GM12878 (cell line): ENCODE data around the gene EIF2D. TPM values are rescaled to one million over a fixed set of nuclear protein-coding genes. Genes with fewer than 3 reads are reported as not detected.

ENCODE experiments used
- ATAC-seq: fragments of 200-7000 bp; cut with Tn5 transposase; 3 replicates; pipeline ENCODE4 v1.9.1; 2020; ENCODE audit warnings: mild to moderate bottlenecking, moderate library complexity
- BruUV-seq: library from RNA; stranded (reverse); fragments of 400-500 nt; replicated peaks from 2 replicates; lab custom pipeline; 2021; lab: Mats Ljungman, UMichigan
- CTCF ChIA-PET: fragments of 300-600 bp; sonication (Branson Sonifier 250); formaldehyde crosslinking; extraction: SDS; loops from one replicate; lab custom pipeline; 2021; ENCODE audit warnings: inconsistent platforms; lab: Yijun Ruan, JAX
- POLR2A ChIA-PET: fragments of 350-600 bp; formaldehyde crosslinking; extraction: SDS; loops from one replicate; lab custom pipeline; 2021; ENCODE audit warnings: inconsistent platforms; lab: Charles Lee
- RAD21 ChIA-PET: fragments of 300-600 bp; sonication (Branson Sonifier 250); formaldehyde crosslinking; loops from one replicate; lab custom pipeline; 2023; ENCODE audit warnings: antibody characterized with exemption; ENCODE audit not compliant: unreplicated experiment; lab: Charles Lee
- SMC1A ChIA-PET: fragments of 300-600 bp; sonication (Branson Sonifier 250); formaldehyde crosslinking; loops from one replicate; lab custom pipeline; 2023; ENCODE audit not compliant: unreplicated experiment, uncharacterized antibody; lab: Charles Lee
- DNase-seq: peaks from one replicate; pipeline ENCODE4 v3.0.0-alpha.2; 2011; ENCODE audit warnings: low read depth, low spot score
- FAIRE-seq: peaks from 3 replicates; lab custom pipeline; 2011; peaks lifted over from hg19 to GRCh38; lab: Jason Lieb, UNC
- H2AFZ ChIP-seq: 2 replicates; pipeline ENCODE4 v1.6.0; 2011; ENCODE audit warnings: low read depth, low read length, control low read depth; ENCODE audit not compliant: control insufficient read depth
- H3K27ac ChIP-seq: 2 replicates; pipeline ENCODE4 v1.5.1; 2011; ENCODE audit warnings: control low read depth; ENCODE audit not compliant: control insufficient read depth, insufficient read depth
- H3K27me3 ChIP-seq, 2 experiments: replicated peaks in 1 of 2; 2 replicates each; pipeline versions ENCODE4 v1.6.0 to v1.6.1; 2011; ENCODE audit warnings: low read length in 1 of 2; ENCODE audit not compliant: control insufficient read depth in 2 of 2, insufficient read depth in 2 of 2
- H3K36me3 ChIP-seq, 2 experiments: 2 replicates each; pipeline ENCODE4 v1.5.1; 2011; ENCODE audit warnings: low read length in 1 of 2; ENCODE audit not compliant: control insufficient read depth in 2 of 2, insufficient read depth in 2 of 2
- H3K4me1 ChIP-seq: 2 replicates; pipeline ENCODE4 v1.6.1; 2011; ENCODE audit warnings: mild to moderate bottlenecking, low read length, moderate library complexity, mixed read lengths; ENCODE audit not compliant: control insufficient read depth, insufficient read depth
- H3K4me2 ChIP-seq: 2 replicates; pipeline ENCODE4 v1.6.0; 2011; ENCODE audit warnings: control low read depth; ENCODE audit not compliant: control insufficient read depth, insufficient read depth
- H3K4me3 ChIP-seq: fragments of 200-600 bp; sonication (generic); 2 replicates; pipeline ENCODE4 v1.5.1; 2016
- H3K79me2 ChIP-seq: 2 replicates; pipeline ENCODE4 v1.6.0; 2011; ENCODE audit warnings: low read length; ENCODE audit not compliant: control insufficient read depth, insufficient read depth
- H3K9ac ChIP-seq: 2 replicates; pipeline ENCODE4 v1.8.0; 2011; ENCODE audit warnings: low read length, control low read depth, mixed read lengths; ENCODE audit not compliant: control insufficient read depth, insufficient read depth
- H3K9me3 ChIP-seq: replicated peaks from 3 replicates; pipeline ENCODE4 v1.5.1; 2011; ENCODE audit warnings: mild to moderate bottlenecking, low read length; ENCODE audit not compliant: control insufficient read depth, insufficient read depth
- H4K20me1 ChIP-seq: 2 replicates; pipeline ENCODE4 v1.6.0; 2011; ENCODE audit not compliant: control insufficient read depth, insufficient read depth
- IRF5 ChIP-seq: fragments of 450-650 bp; IDR thresholded peaks from 2 replicates; pipeline ENCODE4 v1.6.1; 2017; ENCODE audit warnings: borderline replicate concordance
- KAT2A ChIP-seq: conservative IDR thresholded peaks from 2 replicates; pipeline ENCODE4 v1.6.1; 2011; ENCODE audit warnings: low read depth, low read length; ENCODE audit not compliant: control insufficient read depth
- MTA2 ChIP-seq: fragments of 450-650 bp; IDR thresholded peaks from 2 replicates; pipeline ENCODE4 v1.6.1; 2016; ENCODE audit warnings: low read depth, mild to moderate bottlenecking, moderate library complexity
- MXI1 ChIP-seq: fragments of 150-350 bp; IDR thresholded peaks from 2 replicates; pipeline ENCODE4 v1.6.1; 2011; ENCODE audit warnings: low read depth, mild to moderate bottlenecking, inconsistent platforms, low read length, improper control_type of control experiment
- NRF1 ChIP-seq: conservative IDR thresholded peaks from 2 replicates; pipeline ENCODE4 v1.6.1; 2011; ENCODE audit warnings: mild to moderate bottlenecking, low read depth, low read length, improper control_type of control experiment
- POU2F2 ChIP-seq: IDR thresholded peaks from 3 replicates; pipeline ENCODE4 v1.6.1; 2011; ENCODE audit warnings: low read depth, mild to moderate bottlenecking, low read length, borderline replicate concordance
- RFX5 ChIP-seq: IDR thresholded peaks from 2 replicates; pipeline ENCODE4 v1.6.1; 2011; ENCODE audit warnings: low read depth, low read length, improper control_type of control experiment
- RUNX3 ChIP-seq: IDR thresholded peaks from 2 replicates; pipeline ENCODE4 v1.6.1; 2012; ENCODE audit warnings: low read length, inconsistent platforms
- SREBF2 ChIP-seq: IDR thresholded peaks from 2 replicates; pipeline ENCODE4 v1.6.1; 2012; ENCODE audit warnings: mild to moderate bottlenecking, low read length
- TBL1XR1 ChIP-seq: IDR thresholded peaks from 2 replicates; pipeline ENCODE4 v1.6.1; 2012; ENCODE audit warnings: low read depth, low read length, improper control_type of control experiment
- ZNF274 ChIP-seq: IDR thresholded peaks from one replicate; pipeline ENCODE4 v1.8.0; 2011; ENCODE audit not compliant: insufficient read length, insufficient read depth
- WGBS: methylation state at CpG from one replicate; pipeline ENCODE4 v1.1.6; 2016; ENCODE audit warnings: low lambda C conversion rate; ENCODE audit not compliant: insufficient replicate concordance, insufficient coverage; ENCODE audit errors: missing lambda C conversion rate; 5-methylcytosine and 5-hydroxymethylcytosine counted together
- in situ Hi-C: fragments of 300-500 bp; cut with MboI; formaldehyde crosslinking; loops from 9 replicates; pipeline ENCODE4 v1.14.3; 2018; ENCODE audit warnings: mixed read lengths
- intact Hi-C: fragments of 100-400 bp; cut with micrococcal nuclease; formaldehyde crosslinking; loops from one replicate; pipeline ENCODE4 v1.14.2; 2022; ENCODE audit not compliant: unreplicated experiment
- polyA plus RNA-seq, 11 experiments: library from polyadenylated mRNA; depleted of rRNA in 4 of 11; unstranded in 6 of 11; stranded (reverse) in 5 of 11; fragments of >200 nt; fragmentation: Nextera tagmentation in 4 of 11; fragmentation: Illumina TruSeq in 1 of 11; extraction: Ambion mirVana in 4 of 11; extraction: Trizol in 1 of 11; gene quantifications; 1 replicate in 1 of 11; 2 replicates in 10 of 11; pipeline versions ENCODE4 v1.2.1 to v1.2.3, GENCODE V29; 2011 to 2016; ENCODE audit warnings: inconsistent platforms in 2 of 11, missing spikeins in 2 of 11, low read depth in 1 of 11
- total RNA-seq, 4 experiments: library from RNA; depleted of rRNA in 3 of 4; stranded (reverse); fragments of >200 nt in 3 of 4; fragmentation: Illumina TruSeq in 1 of 4; extraction: Trizol in 1 of 4; gene quantifications; 2 replicates each; pipeline versions ENCODE4 v1.2.1 to v1.2.3, GENCODE V29; 2013 to 2021

The EIF2D gene
- total and polyA plus RNA-seq, 10 of the 15 experiments (the other 5 are each of a cell fraction or from before 2014, with no cell fraction given), result 65.2 to 133 (median 79.0) TPM

GRCh38 chr1:206636671-206637070, 24.4 kb upstream of the EIF2D start (continued):
- TF ChIP-seq RFX5 (no peak), MXI1 (no peak), NRF1 (no peak)

- H3K9me3 ChIP-seq, result no peaks in the 10 kb centered on the region
- peak overlapping the region; percentile 38 for H3K27ac ChIP-seq
- under 1% methylated on average over 14 of the region's 14 CpGs for WGBS
- in situ Hi-C loops, result no loop called here
- ChIA-PET CTCF (interaction anchor here (0.7 to 19.1 kb wide), 20 partner anchors 9 to 346 kb away, joined by 3 to 1150 read pairs (median 6); partner anchors contain the start of genes EIF2D and IKBKE), SMC1A (interaction anchor here (0.8 to 10.6 kb wide), 19 partner anchors 11 to 440 kb away, joined by 3 to 301 read pairs (median 5); partner anchors contain the start of genes EIF2D and IL19)
- peak overlapping the region; percentile 76 for H3K9ac ChIP-seq
- intact Hi-C loops, result loop anchor here (2.0 to 10.0 kb wide), 4 partner anchors 23 to 277 kb away; partner anchors contain the start of gene EIF2D
- peak overlapping the region; percentile 99 for H3K4me2 ChIP-seq
- peak; percentile 32 for ATAC-seq
- peaks cover 26% of the 10 kb centered on the region for H3K4me1 ChIP-seq
- TF ChIP-seq ZNF274 (no peak), RUNX3 (0 out of 2 replicates have a peak, but pooled peaks have one; percentile 17), POU2F2 (0 out of 3 replicates have a peak, but pooled peaks have one; percentile 73), MTA2 (no peak), SREBF2 (no peak), IRF5 (no peak), KAT2A (no peak), TBL1XR1 (0 out of 2 replicates have a peak, but pooled peaks have one; percentile 7)
- TF ChIP-seq, all 136 proteins: peak for 3
- peak overlapping the region; percentile 92 for H2AFZ ChIP-seq
- H3K79me2 ChIP-seq, result peaks cover 18% of the 10 kb centered on the region
- H3K4me3 ChIP-seq, result peak overlapping the region; percentile 94
- FAIRE-seq (no peak), DNase-seq (no peak)
- no peaks in the 10 kb centered on the region for H4K20me1 ChIP-seq
- no TSS peak for BruUV-seq
- no peaks in the 10 kb centered on the region for H3K36me3 ChIP-seq
- no peaks in the 10 kb centered on the region for H3K27me3 ChIP-seq
- POLR2A ChIA-PET, result interaction anchor here (0.7 to 7.5 kb wide), 15 partner anchors 14 to 283 kb away, joined by 3 to 92 read pairs (median 5); partner anchors contain the start of gene IKBKE
- RAD21 ChIA-PET, result interaction anchor here (0.7 to 8.7 kb wide), 28 partner anchors 11 to 346 kb away, joined by 3 to 207 read pairs (median 6); partner anchors contain the start of genes EIF2D, IKBKE, IL19 and RASSF5
Observed at GRCh38 chr1:206635978-206636345, 23.7 kb upstream of the EIF2D start.
